Endometrium (tissue), 2 donors: Measurements from ENCODE around the gene GPC3.
"Not testable (repeated sequence)": the region's sequence is repeated elsewhere in the genome, so short reads cannot be mapped to it uniquely, and the experiment has no call there.

ENCODE experiments used
- FAIRE-seq: peaks from 2 replicates; lab custom pipeline; 2012; peaks lifted over from hg19 to GRCh38; lab: Jason Lieb, UNC
- donor health status: control.
- donor health status: control.

The GPC3 gene

GRCh38 chrX:133995759-133996158 lies 10.4 kb upstream of the GPC3 start:
- FAIRE-seq: no peak

- no peak for FAIRE-seq
These were observed 9.2 kb upstream of the GPC3 start for GRCh38 chrX:133994576-133994975.

- peak; percentile 96 for FAIRE-seq
These were observed 7.5 kb upstream of the GPC3 start for GRCh38 chrX:133992882-133993281.

DNA sequence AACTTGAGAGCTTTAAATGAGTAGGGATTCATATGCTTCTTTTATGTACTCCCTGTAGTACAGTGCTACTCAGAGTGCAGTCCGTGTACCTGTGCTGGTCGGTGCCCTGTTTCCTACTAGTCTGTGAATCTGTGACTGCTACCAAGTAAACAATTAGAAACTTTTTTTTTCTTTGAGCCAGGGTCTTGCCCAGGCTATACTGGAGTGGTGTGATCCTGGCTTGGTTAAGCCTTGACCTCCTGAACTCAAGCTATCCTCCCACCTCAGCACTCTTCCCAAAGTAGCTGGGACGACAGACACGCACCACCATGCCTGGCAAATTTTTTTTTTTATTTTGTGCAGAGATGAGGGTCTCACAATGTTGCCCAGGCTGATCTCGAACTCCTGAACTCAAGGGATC lies 6.4 kb upstream of the GPC3 start:
- FAIRE-seq: no peak

DNA sequence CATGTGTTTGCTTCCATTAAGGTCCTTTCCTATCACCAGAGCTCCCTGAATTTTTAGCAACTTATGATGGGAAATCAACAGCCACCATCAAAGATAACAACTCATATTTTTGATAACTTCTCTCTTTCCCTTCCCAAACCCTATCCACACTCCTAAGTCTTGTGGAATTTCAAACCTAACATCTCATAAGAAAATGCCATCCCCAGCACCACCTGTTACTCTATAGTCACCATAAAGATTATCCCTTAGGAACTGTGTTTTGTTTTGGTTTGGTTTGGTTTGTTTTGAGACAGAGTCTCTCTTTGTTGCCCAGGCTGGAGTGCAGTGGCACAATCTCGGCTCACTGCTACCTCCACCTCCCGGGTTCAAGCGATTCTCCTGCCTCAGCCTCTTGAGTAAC lies 5.7 kb upstream of the GPC3 start:
- FAIRE-seq: not testable (repeated sequence)

GRCh38 chrX:133989993-133990392 lies 4.6 kb upstream of the GPC3 start:
- FAIRE-seq: no peak

DNA sequence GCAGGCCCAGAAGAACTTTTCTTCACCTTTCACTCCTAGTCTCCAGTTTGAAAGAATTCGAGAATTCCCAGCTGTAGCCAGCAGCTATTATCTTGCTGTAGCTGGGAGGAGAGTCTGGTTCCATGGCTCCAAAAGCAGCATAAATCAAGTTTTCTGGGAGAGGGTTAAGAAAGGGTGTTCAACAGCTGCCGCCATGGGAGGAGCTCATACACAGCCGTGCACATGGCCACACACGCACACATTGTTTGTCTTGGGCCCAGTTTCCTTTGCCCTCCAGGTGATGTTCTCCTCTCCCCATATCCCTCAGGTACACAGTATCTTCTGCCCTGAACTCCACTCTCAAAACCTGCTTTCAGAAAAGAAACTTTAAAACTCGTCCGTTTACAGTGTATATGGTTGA lies 4.1 kb upstream of the GPC3 start:
- no peak for FAIRE-seq

DNA sequence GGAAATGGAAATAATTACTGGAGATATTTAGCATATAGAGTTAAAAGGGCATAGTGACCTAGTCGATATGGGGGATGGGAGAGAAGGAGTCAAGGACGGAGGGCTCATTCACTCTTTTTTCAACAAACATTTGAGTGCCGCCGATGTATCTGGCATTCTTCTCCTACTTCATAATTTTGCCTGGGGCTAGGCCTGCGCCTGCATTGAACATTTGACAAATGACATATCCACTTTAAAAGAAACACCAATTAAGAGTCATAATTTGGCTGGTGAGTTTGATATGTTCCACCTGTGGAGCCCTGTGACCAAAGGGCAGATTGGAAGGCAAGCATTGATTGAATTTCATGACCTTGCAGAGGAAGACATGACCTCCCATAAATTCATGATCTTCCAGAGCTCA lies 2.6 kb upstream of the GPC3 start:
- no peak for FAIRE-seq

DNA sequence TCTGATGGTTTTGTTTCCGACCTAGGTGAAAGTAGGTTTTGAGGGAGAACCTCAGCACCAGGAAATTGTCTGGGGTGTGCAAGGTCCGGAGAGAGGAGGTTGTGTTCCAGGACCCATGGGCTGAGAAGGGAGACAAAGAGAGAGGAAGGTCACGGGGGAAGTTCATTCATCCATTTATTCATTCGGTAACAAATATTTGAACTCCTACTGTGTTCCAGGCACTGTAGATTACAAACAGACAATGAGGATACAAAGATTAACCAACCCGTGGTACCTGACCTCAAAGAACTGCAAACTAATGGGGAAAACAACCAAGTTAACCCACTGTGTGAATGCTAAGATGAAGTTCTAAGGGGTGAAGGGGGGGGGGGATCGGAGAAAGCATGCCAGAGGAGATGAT lies 1.8 kb upstream of the GPC3 start:
- FAIRE-seq: no peak

GRCh38 chrX:133985967-133986683 lies 731 bp upstream of the GPC3 start:
- FAIRE-seq: no peak

- no peak for FAIRE-seq
These were observed 584 bp downstream of the GPC3 start for GRCh38 chrX:133984857-133985163.

GRCh38 chrX:133983974-133984845 lies 1.2 kb downstream of the GPC3 start:
- FAIRE-seq: no peak

GRCh38 chrX:133983256-133983973 lies 2.0 kb downstream of the GPC3 start:
- FAIRE-seq: no peak

DNA sequence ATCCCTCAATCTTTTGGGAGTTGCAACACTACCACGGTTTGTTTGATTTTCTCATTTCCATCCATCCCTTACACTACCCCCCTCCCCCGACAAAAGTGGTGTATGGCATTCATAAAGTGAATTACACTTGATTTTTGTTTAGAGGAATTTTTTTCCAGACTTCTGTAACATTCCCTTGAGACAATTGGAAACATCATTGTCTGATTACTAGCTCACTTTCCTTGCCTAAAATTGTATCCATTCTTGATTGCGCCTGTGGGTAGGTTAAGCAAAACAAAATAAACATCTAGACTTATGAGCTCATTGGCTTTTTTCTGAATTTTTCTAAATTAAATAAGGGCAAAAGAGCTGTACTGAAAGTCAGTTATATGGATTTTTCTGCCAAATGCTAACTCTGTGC lies 3.5 kb downstream of the GPC3 start:
- no peak for FAIRE-seq

DNA sequence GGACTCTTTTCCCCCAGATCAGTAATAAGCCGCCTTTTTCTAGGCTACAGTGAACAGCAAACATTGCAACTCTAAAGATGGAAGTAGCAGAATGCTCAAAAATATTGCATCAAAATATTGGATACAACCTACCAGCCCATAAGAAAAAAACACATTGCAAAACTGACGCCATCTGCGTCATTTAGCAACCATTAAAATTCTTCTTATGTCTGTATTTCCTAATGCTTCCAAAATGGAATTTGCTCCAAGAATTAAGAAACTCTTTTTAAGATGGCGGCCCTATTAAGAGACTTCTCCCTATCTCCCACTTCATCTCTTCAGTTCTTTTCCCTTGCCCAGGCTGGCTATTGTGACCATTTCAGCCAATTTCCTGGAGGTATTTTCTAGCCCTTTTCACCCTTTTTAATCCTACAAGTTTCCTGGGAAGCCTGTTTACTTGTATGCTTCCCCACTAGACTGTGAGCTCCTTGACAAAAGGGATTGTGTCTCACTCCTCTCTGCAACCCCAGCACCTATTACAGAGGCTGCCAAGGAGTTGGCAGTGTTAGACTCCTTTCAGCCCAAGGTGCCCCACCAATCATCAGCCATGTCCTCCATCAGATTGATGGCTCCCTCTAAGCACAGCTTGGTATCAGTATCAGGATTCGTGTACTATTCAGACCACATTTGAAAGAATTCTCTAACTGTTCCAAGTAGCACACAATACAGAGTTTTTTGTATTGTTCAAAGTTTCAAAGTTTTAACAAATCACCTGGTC lies 4.4 kb downstream of the GPC3 start:
- FAIRE-seq: no peak

- no peak for FAIRE-seq
These were observed 5.0 kb downstream of the GPC3 start for GRCh38 chrX:133980406-133980805.

GRCh38 chrX:133979641-133980230 lies 5.7 kb downstream of the GPC3 start:
- no peak for FAIRE-seq

- no peak for FAIRE-seq
These were observed 11.7 kb downstream of the GPC3 start for GRCh38 chrX:133973704-133974103.

DNA sequence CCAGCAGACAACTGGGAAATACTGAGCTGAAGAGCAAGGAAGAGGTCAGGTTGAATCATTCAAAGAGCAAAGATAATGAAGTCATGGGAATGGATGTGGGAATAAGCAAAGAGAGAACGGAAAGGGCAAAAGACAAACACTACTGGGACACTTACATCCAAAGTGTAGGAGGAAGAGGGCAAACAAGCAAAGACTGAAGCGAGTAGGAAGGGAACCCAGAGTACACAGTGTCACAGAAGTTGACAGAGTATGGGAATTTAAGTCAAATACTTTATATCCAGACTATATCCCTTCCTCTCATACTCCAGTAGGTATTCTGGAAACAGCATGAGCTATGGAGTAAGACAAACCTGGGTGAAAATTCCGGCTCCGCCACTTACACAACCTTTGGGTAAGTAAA lies 12.5 kb downstream of the GPC3 start:
- FAIRE-seq: no peak

DNA sequence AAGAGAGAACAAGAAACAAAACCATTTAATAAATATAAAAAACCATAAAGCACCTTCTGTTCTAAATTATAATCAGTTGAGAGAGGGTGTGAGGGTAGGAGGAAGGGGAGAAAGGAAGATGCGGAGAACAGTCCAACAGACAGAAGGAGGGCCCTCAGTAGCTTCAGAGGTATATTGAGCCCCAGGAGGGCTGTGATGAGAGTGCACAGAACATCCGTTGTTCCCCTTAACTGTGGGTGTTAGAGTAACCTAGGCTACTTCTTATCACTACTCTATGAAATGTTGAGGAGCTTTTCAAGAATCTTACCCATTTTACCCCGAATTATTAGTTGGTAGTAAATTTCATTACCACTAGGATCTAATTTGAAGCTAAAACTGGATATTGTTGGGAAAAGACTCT lies 13.8 kb downstream of the GPC3 start:
- FAIRE-seq: no peak

DNA sequence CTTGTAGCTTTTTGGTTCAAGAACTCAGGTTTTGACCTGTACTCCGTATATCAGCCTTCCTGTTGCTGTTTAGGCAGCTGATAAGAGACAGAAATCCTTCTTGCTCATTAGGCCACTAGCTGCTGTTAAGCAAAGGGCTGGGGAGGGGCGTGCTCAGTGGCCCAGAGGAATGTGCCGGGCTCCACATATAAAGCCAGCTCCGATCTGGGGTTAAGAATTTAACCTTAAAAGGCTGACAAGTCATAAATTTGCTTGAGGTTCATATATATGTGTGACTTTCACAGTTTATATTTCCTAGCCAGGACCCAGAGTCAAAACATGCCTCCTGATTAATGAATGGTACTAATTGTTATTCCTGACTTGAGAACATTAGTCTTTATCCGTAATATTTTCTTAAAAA lies 15.3 kb downstream of the GPC3 start:
- FAIRE-seq: no peak

- FAIRE-seq: no peak
These were observed 16.2 kb downstream of the GPC3 start for GRCh38 chrX:133969191-133969590.
